Gastrocnemius medialis (tissue), 4 donors: Measurements from ENCODE around the gene LHX1. TPM values are rescaled to one million over a fixed set of nuclear protein-coding genes. Genes with fewer than 3 reads are reported as not detected.

Experiments used
- ATAC-seq, 2 donors: fragments of 150-250 bp; one replicate each; pipeline ENCODE4 v1.9.1; 2016
- DNase-seq, 2 donors: peaks; one replicate each; pipeline ENCODE4 v3.0.0-alpha.2; 2019
- H3K27ac ChIP-seq, 4 donors: fragments of 200-600 bp; sonication (generic); 1 replicate in 1 of 4; 2 replicates in 3 of 4; pipeline ENCODE4 v1.5.1; 2016 to 2018; ENCODE audit warnings: mild to moderate bottlenecking in 2 of 4, moderate library complexity in 1 of 4
- H3K27me3 ChIP-seq, 3 donors: fragments of 200-600 bp; sonication (generic) in 2 of 3; 1 replicate in 1 of 3; 2 replicates in 2 of 3; pipeline versions ENCODE4 v1.5.1 to v1.6.0; 2016 to 2019; ENCODE audit warnings: mild to moderate bottlenecking in 1 of 3, moderate library complexity in 1 of 3
- H3K36me3 ChIP-seq, 2 donors: fragments of 200-600 bp; sonication (generic) in 1 of 2; one replicate each; pipeline ENCODE4 v1.5.1; 2017 to 2018
- H3K4me1 ChIP-seq, 2 donors: fragments of 200-600 bp; sonication (generic) in 1 of 2; one replicate each; pipeline ENCODE4 v1.5.1; 2016 to 2017; ENCODE audit warnings: mild to moderate bottlenecking in 2 of 2
- H3K4me3 ChIP-seq, 4 donors: fragments of 200-600 bp; sonication (generic) in 3 of 4; 1 replicate in 1 of 4; 2 replicates in 3 of 4; pipeline ENCODE4 v1.5.1; 2016 to 2019; ENCODE audit warnings: mild to moderate bottlenecking in 2 of 4
- H3K9me3 ChIP-seq, 3 donors: fragments of 200-600 bp; sonication (generic) in 2 of 3; 1 replicate in 1 of 3; 2 replicates in 2 of 3; pipeline ENCODE4 v1.5.1; 2016 to 2019
- POLR2A ChIP-seq, 2 donors: fragments of 450-650 bp; IDR thresholded peaks; one replicate each; pipeline ENCODE4 v1.6.1; 2017; ENCODE audit warnings: antibody characterized with exemption in 2 of 2, mild to moderate bottlenecking in 2 of 2, moderate library complexity in 2 of 2
- in situ Hi-C, 4 donors: fragments of 200-750 bp; cut with MboI; loops; one replicate each; pipeline versions ENCODE4 v1.15.0 to v1.8.0; 2017; ENCODE audit warnings: low sequenced_read_pairs in 4 of 4
- intact Hi-C: fragments of 100-400 bp; cut with DNase I; formaldehyde crosslinking; loops from one replicate; pipeline ENCODE4 v1.15.1; 2023; ENCODE audit warnings: low total_unique reads
- total RNA-seq, 4 donors: library from RNA; depleted of rRNA; stranded (reverse); fragments of >200 nt; gene quantifications; one replicate each; pipeline versions ENCODE4 v1.1.0 to v1.2.3, GENCODE V29; 2016
- TF ChIP-seq, protein P1 (sequence below), 5 experiments: fragments of 450-650 bp in 3 of 5; fragments of 200-600 bp in 2 of 5; sonication (generic) in 2 of 5; IDR thresholded peaks in 4 of 5; conservative IDR thresholded peaks in 1 of 5; 1 replicate in 4 of 5; 2 replicates in 1 of 5; pipeline ENCODE4 v1.5.1; 2016 to 2019; ENCODE audit warnings: antibody characterized with exemption in 5 of 5, mild to moderate bottlenecking in 3 of 5, moderate library complexity in 3 of 5

LHX1 gene
- total RNA-seq, 4 donors from 2014 or later, result not detected

DNA sequence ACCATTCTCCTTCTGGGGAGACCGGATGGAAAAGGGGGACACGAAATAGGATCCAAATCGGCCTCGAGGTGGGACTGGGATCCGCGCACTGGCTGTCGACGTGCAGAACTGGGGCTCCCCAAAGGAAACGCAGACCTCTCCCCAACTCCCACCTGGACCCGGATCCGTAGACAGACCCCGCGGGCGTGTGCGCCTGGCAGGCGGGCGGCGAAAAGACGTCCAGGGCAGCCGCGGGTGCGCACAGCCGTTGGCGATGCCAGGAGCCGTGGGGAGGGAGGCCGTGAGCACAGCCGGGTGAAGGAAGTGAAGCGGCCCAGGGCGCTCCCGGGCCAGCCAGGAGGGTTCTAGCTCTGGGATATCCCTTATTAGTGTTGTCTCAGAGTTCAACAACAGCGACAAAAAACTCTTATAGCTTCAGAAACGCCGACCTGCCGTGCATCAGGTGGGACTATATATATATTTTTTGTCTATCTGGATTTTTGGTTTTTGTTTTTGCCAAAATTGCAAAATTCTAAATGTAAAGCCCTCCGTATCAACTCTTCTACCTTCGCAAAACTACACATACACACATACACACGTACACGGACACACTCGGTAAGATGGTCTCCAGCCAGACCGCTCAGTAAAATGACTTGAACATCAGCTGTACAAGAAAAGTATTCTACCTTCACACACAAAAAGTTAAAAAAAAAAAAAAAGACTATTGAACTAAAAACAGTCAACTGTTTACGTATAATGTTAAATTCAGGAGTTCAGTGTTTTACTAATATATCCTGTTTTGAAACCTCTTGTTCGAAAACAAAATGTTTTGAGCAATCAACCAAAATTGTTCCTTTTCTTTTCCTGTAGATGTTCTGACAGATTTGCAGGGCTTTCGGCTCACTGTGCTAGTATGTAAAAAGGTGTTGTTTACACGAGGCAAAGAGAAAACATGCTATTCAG is 6.2 kb downstream of the LHX1 start:
- ATAC-seq, result no peak
- TF ChIP-seq, protein P1, sequence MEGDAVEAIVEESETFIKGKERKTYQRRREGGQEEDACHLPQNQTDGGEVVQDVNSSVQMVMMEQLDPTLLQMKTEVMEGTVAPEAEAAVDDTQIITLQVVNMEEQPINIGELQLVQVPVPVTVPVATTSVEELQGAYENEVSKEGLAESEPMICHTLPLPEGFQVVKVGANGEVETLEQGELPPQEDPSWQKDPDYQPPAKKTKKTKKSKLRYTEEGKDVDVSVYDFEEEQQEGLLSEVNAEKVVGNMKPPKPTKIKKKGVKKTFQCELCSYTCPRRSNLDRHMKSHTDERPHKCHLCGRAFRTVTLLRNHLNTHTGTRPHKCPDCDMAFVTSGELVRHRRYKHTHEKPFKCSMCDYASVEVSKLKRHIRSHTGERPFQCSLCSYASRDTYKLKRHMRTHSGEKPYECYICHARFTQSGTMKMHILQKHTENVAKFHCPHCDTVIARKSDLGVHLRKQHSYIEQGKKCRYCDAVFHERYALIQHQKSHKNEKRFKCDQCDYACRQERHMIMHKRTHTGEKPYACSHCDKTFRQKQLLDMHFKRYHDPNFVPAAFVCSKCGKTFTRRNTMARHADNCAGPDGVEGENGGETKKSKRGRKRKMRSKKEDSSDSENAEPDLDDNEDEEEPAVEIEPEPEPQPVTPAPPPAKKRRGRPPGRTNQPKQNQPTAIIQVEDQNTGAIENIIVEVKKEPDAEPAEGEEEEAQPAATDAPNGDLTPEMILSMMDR (IDR thresholded peaks at IDR 0.05 in 4 of 5, conservative IDR thresholded peaks at IDR 0.05 in 1 of 5), result no peak
- no peak for TF ChIP-seq POLR2A (IDR thresholded peaks at IDR 0.05)
- no peaks in the 10 kb centered on the region for H3K36me3 ChIP-seq
- H3K9me3 ChIP-seq, result no peaks in the 10 kb centered on the region
- H3K27ac ChIP-seq, result no peak overlapping the region
- no peak for DNase-seq
- in situ Hi-C loops, result loop anchor here in 1 of 4 donors (25.0 kb wide), 1 partner anchor 306 kb away; no protein-coding TSS in a partner anchor
- intact Hi-C loops, result no loop called here
- no peak overlapping the region for H3K4me3 ChIP-seq
- H3K4me1 ChIP-seq, result peaks cover 15 to 28% of the 10 kb centered on the region in 2 donors
- peaks cover 92 to 95% (median 93%) of the 10 kb centered on the region in 3 donors for H3K27me3 ChIP-seq

DNA sequence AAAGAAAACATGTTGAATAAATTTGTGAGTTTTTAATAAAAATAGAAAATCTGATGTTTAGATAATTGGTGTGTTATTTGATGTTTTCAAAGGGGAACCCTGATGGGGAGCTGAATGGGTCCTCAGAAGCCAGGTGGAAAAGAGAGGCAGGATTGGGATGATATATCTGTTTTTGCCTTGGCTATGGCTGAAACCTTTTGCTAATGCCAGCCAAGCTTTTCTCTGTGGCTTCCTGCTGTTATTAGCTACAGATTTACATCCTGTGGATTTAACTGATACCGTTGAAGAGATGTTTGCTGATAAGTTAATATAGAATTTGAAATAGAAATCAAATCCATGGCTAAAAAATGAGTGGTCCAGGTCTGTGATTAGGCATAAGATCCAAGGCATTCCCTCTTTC is 7.3 kb downstream of the LHX1 start:
- in situ Hi-C loops (loop anchor here in 1 of 4 donors (25.0 kb wide), 1 partner anchor 307 kb away; no protein-coding TSS in a partner anchor), intact Hi-C loops (no loop called here)
- peaks cover 9 to 18% of the 10 kb centered on the region in 2 donors for H3K4me1 ChIP-seq
- no peaks in the 10 kb centered on the region for H3K9me3 ChIP-seq
- ATAC-seq (no peak), DNase-seq (no peak)
- H3K4me3 ChIP-seq, result no peak overlapping the region
- H3K27me3 ChIP-seq, result peaks cover 82 to 85% (median 82%) of the 10 kb centered on the region in 3 donors
- no peaks in the 10 kb centered on the region for H3K36me3 ChIP-seq
- TF ChIP-seq POLR2A (IDR thresholded peaks at IDR 0.05), result no peak
- TF ChIP-seq, protein P1 (IDR thresholded peaks at IDR 0.05 in 4 of 5, conservative IDR thresholded peaks at IDR 0.05 in 1 of 5), result no peak
- H3K27ac ChIP-seq, result no peak overlapping the region

DNA sequence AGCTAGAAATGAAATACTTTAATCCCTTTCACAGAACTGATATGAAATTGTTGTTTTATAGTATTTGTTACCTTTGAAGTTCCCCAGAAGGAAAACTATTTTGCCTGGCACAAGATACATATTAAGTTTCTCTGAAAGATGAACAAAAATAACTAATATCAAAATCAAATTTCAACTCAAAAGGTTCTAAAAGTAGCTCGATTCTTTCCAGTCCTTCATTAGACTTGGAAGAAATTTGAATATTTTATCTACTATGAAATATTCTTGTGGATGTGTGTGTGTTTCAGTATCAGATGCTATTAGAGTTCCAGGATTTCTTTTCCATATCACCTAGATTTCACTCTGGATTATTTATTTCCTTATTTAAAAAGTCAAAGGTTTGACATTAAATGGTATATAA is 7.9 kb downstream of the LHX1 start:
- no peak for ATAC-seq

DNA sequence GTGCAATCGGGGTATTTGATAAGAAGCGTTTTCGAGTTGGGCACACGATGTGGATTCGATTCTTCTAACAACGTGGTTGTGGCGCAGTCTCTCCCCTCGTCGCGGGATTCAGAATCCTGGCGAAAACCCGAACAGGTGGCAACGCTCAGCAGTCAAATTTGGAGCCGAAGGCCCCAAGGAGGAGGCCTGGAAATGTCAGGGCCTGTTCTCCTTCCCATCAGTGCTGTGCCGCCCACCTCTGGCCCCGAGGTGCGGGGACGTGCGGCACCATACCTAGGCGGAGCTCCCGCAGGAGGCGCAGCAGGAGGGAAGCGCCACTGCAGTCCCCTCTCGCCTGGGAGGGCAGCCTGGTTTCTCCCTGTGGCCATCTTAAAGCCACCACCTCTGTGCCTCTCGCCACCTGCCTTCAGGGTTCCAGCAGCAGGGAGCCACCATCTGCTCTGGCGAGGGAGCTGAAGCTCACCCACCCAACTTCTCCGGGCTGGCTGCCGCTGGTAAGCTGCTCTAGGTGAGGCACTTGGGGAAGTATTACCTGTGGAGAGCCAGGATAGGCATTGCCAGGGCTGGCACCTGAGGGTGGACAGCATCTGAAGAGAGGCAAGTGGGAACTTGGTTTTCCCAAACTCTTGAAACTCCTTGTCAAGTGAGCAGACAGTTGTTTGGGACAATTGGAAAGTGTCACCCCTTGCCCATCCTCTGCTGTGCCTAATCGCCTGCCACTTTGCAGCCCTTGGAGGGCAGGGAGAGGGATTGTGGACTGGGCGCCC is 8.9 kb downstream of the LHX1 start:
- in situ Hi-C loops, result loop anchor here in 1 of 4 donors (25.0 kb wide), 1 partner anchor 309 kb away; no protein-coding TSS in a partner anchor
- Histone ChIP-seq H3K27ac (no peak overlapping the region), H3K4me1 (peaks cover 15 to 27% of the 10 kb centered on the region in 2 donors), H3K4me3 (no peak overlapping the region), H3K36me3 (no peaks in the 10 kb centered on the region), H3K27me3 (peaks cover 66 to 69% (median 68%) of the 10 kb centered on the region in 3 donors), H3K9me3 (no peaks in the 10 kb centered on the region)
- no peak for ATAC-seq
- TF ChIP-seq POLR2A (IDR thresholded peaks at IDR 0.05), result no peak
- TF ChIP-seq, protein P1 (IDR thresholded peaks at IDR 0.05 in 4 of 5, conservative IDR thresholded peaks at IDR 0.05 in 1 of 5), result no peak
- intact Hi-C loops, result loop anchor here (5.0 kb wide), 5 partner anchors 101 to 461 kb away; partner anchors contain the start of genes ACACA, MRM1, MYO19 and PIGW
- DNase-seq, result no peak

More for the DNA sequence above, 7.9 kb downstream of the LHX1 start:
- TF ChIP-seq POLR2A (IDR thresholded peaks at IDR 0.05), result no peak
- TF ChIP-seq, protein P1 (IDR thresholded peaks at IDR 0.05 in 4 of 5, conservative IDR thresholded peaks at IDR 0.05 in 1 of 5), result no peak
- no peak overlapping the region for H3K27ac ChIP-seq
- H3K4me3 ChIP-seq, result no peak overlapping the region
- no peaks in the 10 kb centered on the region for H3K9me3 ChIP-seq
- intact Hi-C loops, result loop anchor here (5.0 kb wide), 5 partner anchors 102 to 462 kb away; partner anchors contain the start of genes ACACA, MRM1, MYO19 and PIGW
- no peak for DNase-seq
- H3K27me3 ChIP-seq, result peaks cover 76 to 79% (median 78%) of the 10 kb centered on the region in 3 donors
- in situ Hi-C loops, result loop anchor here in 1 of 4 donors (25.0 kb wide), 1 partner anchor 308 kb away; no protein-coding TSS in a partner anchor
- no peaks in the 10 kb centered on the region for H3K36me3 ChIP-seq
- H3K4me1 ChIP-seq, result peaks cover 14 to 21% of the 10 kb centered on the region in 2 donors
